Hepatocyte (in vitro differentiated cells): ENCODE measurements around the gene HNRNPA1. TPM values are rescaled to one million over a fixed set of nuclear protein-coding genes. Genes with fewer than 3 reads are reported as not detected.

Experiments
- DNase-seq: peaks from one replicate; pipeline ENCODE4 v3.0.0-alpha.2; 2016; ENCODE audit warnings: low spot score
- H2AFZ ChIP-seq: fragments of 200-600 bp; sonication (generic); 2 replicates; pipeline ENCODE4 v1.6.0; 2016; ENCODE audit warnings: antibody characterized with exemption, mild to moderate bottlenecking
- H3K27ac ChIP-seq: fragments of 200-600 bp; sonication (generic); 2 replicates; pipeline ENCODE4 v1.5.1; 2016; ENCODE audit warnings: mild to moderate bottlenecking
- H3K27me3 ChIP-seq: fragments of 200-600 bp; sonication (generic); 2 replicates; pipeline ENCODE4 v1.6.1; 2016
- H3K36me3 ChIP-seq: fragments of 200-600 bp; sonication (generic); replicated peaks from 2 replicates; pipeline ENCODE4 v1.5.1; 2016; ENCODE audit warnings: low read depth; ENCODE audit not compliant: insufficient read depth
- H3K4me1 ChIP-seq: fragments of 200-600 bp; sonication (generic); 2 replicates; pipeline ENCODE4 v1.5.1; 2016; ENCODE audit warnings: mild to moderate bottlenecking, moderate library complexity; ENCODE audit not compliant: insufficient read depth
- H3K4me2 ChIP-seq: fragments of 200-600 bp; sonication (generic); 2 replicates; pipeline ENCODE4 v1.6.0; 2016
- H3K4me3 ChIP-seq: fragments of 200-600 bp; sonication (generic); 2 replicates; pipeline ENCODE4 v1.5.1; 2016; ENCODE audit warnings: mild to moderate bottlenecking
- H3K79me2 ChIP-seq: fragments of 200-600 bp; sonication (generic); 2 replicates; pipeline ENCODE4 v1.6.0; 2017; ENCODE audit warnings: mild to moderate bottlenecking
- H3K9me2 ChIP-seq: fragments of 200-600 bp; sonication (generic); replicated peaks from 2 replicates; pipeline ENCODE4 v1.6.0; 2017; ENCODE audit warnings: mild to moderate bottlenecking; ENCODE audit not compliant: insufficient read depth
- H3K9me3 ChIP-seq: fragments of 200-600 bp; sonication (generic); 2 replicates; pipeline ENCODE4 v1.5.1; 2016; ENCODE audit warnings: low read depth, mild to moderate bottlenecking
- H4K20me1 ChIP-seq: fragments of 200-600 bp; sonication (generic); 2 replicates; pipeline ENCODE4 v1.6.0; 2016; ENCODE audit warnings: mild to moderate bottlenecking; ENCODE audit not compliant: insufficient read depth, poor library complexity, severe bottlenecking
- EZH2 ChIP-seq: fragments of 200-600 bp; sonication (generic); IDR thresholded peaks from 2 replicates; pipeline ENCODE4 v1.6.1; 2016; ENCODE audit warnings: antibody characterized with exemption, mild to moderate bottlenecking, borderline replicate concordance
- EZH2phosphoT487 ChIP-seq: fragments of 200-600 bp; sonication (generic); IDR thresholded peaks from one replicate; pipeline ENCODE4 v1.6.1; 2018; ENCODE audit warnings: antibody characterized with exemption, mild to moderate bottlenecking, low read depth, moderate library complexity; ENCODE audit not compliant: unreplicated experiment, severe bottlenecking
- WGBS: methylation state at CpG from one replicate; pipeline ENCODE4 v1.1.6; 2016; ENCODE audit warnings: low lambda C conversion rate; ENCODE audit errors: missing lambda C conversion rate; 5-methylcytosine and 5-hydroxymethylcytosine counted together
- polyA plus RNA-seq: library from polyadenylated mRNA; unstranded; fragments of >200 nt; fragmentation: Nextera tagmentation; extraction: Ambion mirVana; gene quantifications from 2 replicates; pipeline ENCODE4 v1.2.1, GENCODE V29; 2016
- total RNA-seq: library from RNA; depleted of rRNA; stranded (reverse); fragments of >200 nt; gene quantifications from 2 replicates; pipeline ENCODE4 v1.2.3, GENCODE V29; 2014
- TF ChIP-seq, protein P1 (sequence below): fragments of 200-600 bp; sonication (generic); IDR thresholded peaks from 2 replicates; pipeline ENCODE4 v1.5.1; 2016; ENCODE audit warnings: antibody characterized with exemption, mild to moderate bottlenecking; ENCODE audit not compliant: poor library complexity

Gene HNRNPA1
- total and polyA plus RNA-seq, 2 experiments from 2014 or later = 467 to 482 TPM

DNA sequence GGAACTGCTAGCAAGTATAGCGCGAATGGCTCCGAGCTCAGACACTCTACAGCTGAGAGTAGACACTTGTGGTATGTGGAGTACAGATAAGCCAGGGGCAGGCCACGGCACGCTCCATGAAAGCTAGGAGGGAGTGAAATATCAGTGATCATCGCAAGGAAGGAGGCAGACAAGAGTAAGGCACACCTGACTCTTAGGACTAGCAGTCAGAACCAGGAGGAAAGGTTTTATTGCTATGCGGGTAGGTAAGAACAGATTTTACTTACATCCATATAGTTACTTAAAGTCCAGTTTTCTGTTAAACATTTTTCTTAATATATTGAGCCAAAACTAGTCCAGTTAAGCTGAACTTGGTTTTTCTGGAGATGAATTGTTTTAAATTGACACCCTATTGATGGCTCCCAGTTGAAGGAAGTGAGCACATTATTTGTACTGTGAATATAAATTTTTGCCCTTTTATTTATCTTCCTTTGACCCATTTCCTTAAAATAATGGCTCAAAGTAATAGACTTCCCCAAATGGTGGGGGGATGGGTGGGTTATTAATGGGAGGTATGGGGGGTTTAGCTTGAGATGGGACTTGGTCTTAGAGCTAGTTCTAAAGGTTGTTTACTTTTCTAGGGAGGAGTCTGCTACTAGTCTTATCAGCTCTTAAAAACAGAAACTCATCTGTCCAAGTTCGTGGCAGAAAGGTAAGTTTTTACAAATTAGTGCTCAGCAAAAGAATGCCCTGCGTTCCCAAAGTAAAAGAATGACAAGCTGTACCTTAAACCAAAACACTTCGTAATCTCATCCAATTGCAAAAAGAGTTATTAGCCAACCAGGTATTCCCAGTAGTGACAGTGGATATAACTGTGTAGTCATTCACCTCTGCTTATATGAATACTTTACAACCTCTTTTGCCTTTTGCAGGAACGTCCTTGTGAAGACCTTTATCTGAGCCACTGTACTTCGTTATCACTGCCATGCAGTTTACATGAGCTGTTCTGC, 5.8 kb downstream of the HNRNPA1 start:
- WGBS = 56% methylated on average over 12 of the region's 12 CpGs
- peak; percentile 50 for DNase-seq

DNA sequence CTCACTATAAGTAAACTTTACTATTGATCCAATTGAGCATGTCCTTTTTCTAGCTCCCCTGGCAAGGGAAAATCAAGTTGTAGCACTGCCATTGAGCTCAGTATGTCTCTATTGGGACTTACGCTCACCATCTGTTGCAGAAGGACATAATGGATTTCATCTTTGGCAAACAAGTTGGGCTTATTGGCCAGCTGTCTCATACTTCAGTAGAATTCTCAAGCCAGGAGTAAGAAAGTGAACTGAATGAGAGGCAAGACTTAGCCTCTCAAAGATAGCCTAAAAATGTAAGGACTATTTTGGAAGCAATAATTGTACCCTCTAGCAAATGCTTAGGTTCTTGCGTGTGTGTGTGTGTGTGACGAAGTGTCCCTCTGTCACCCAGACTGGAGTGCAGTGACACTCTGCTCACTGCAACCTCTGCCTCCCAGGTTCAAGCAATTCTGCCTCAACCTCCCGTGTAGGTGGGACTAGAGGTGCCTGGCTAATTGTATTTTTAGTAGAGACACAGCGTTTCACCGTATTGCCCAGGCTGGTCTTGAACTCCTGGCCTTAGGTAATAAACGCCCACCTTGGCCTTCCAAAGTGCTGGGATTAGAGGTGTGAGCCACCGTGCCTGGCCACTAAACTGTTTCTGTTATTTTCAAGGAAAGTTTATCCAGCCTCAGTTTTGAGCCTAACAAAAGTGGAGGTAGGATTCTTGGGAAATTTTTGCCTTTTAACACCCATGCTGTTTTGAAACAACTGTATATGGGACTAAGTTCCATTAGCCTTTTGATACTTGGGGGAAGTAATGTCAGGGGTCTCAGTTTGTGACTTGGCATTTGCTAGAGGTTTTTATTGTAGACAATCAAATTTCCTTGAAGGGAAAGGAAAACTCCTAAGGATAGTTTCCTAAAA, 7.0 kb downstream of the HNRNPA1 start:
- Histone ChIP-seq H2AFZ (no peak overlapping the region), H3K4me3 (no peak overlapping the region), H3K79me2 (peaks cover 26% of the 10 kb centered on the region), H3K36me3 (no peaks in the 10 kb centered on the region), H3K9me2 (no peaks in the 10 kb centered on the region), H4K20me1 (peaks cover 48% of the 10 kb centered on the region), H3K4me2 (peak overlapping the region; percentile 94), H3K27me3 (no peaks in the 10 kb centered on the region), H3K9me3 (no peaks in the 10 kb centered on the region), H3K4me1 (peaks cover 31% of the 10 kb centered on the region), H3K27ac (peak overlapping the region; percentile 54)
- DNase-seq = no peak
- TF ChIP-seq EZH2phosphoT487 (no peak), EZH2 (no peak)
- TF ChIP-seq, protein P1, sequence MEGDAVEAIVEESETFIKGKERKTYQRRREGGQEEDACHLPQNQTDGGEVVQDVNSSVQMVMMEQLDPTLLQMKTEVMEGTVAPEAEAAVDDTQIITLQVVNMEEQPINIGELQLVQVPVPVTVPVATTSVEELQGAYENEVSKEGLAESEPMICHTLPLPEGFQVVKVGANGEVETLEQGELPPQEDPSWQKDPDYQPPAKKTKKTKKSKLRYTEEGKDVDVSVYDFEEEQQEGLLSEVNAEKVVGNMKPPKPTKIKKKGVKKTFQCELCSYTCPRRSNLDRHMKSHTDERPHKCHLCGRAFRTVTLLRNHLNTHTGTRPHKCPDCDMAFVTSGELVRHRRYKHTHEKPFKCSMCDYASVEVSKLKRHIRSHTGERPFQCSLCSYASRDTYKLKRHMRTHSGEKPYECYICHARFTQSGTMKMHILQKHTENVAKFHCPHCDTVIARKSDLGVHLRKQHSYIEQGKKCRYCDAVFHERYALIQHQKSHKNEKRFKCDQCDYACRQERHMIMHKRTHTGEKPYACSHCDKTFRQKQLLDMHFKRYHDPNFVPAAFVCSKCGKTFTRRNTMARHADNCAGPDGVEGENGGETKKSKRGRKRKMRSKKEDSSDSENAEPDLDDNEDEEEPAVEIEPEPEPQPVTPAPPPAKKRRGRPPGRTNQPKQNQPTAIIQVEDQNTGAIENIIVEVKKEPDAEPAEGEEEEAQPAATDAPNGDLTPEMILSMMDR = no peak
- 79% methylated on average over 8 of the region's 8 CpGs for WGBS

More for the DNA sequence above, 5.8 kb downstream of the HNRNPA1 start:
- Histone ChIP-seq H3K4me3 (no peak overlapping the region), H4K20me1 (peaks cover 60% of the 10 kb centered on the region), H3K9me2 (no peaks in the 10 kb centered on the region), H3K79me2 (peaks cover 38% of the 10 kb centered on the region), H3K4me1 (peaks cover 35% of the 10 kb centered on the region), H3K4me2 (peak overlapping the region; percentile 94), H3K36me3 (no peaks in the 10 kb centered on the region), H3K9me3 (no peaks in the 10 kb centered on the region), H3K27ac (peak overlapping the region; percentile 54), H2AFZ (no peak overlapping the region), H3K27me3 (no peaks in the 10 kb centered on the region)
- TF ChIP-seq, protein P1 = no peak
- no peak for TF ChIP-seq EZH2
- TF ChIP-seq EZH2phosphoT487 = no peak

DNA sequence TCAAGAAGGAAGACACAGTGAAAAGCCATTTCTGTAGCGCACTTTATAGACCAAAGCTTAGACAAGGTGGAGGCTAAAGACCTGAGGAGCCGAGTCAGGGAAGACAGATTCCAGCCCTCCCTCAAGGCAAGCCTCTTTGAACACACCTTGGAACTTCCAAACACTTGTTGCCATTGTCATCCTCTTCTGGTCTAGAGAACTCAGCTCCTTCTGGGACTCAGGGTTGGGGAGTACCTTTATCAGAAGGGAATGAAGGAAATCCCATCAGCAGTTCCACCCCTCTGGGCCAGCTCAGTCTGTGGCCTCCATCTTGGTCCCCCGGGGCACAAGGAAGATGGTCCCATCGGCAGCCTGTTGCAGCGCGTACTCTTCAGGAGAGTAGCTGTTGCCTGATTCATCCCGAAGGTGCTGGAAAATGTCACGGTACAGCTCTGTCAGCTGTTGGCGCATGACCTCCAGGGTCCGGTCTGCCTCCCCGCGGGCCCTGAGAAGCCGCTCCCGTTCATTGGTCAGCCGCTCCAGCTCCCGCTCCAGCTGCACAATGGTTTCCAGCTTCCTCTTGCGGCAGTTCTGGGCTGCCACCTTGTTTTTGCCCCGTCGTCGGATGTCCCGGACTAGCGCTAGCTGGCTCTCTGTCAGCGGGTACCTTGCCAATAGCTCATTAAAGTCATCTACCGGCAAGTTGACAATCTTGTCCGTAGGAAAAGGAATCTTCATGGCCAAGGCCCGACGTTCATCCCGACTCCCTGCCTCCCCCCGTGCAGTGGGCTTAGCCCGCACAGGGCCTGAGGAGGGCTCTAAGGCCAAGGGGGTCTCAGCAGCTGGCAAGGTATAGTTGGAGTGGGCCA, 11.8 kb downstream of the HNRNPA1 start:
- no peak for DNase-seq
- H2AFZ ChIP-seq = no peak overlapping the region
- WGBS = 95% methylated on average over 30 of the region's 30 CpGs

More for the DNA sequence above, 11.8 kb downstream of the HNRNPA1 start:
- Histone ChIP-seq H3K79me2 (no peaks in the 10 kb centered on the region), H3K36me3 (no peaks in the 10 kb centered on the region), H3K27me3 (no peaks in the 10 kb centered on the region), H3K4me2 (no peak overlapping the region), H3K9me3 (no peaks in the 10 kb centered on the region), H3K4me3 (no peak overlapping the region), H4K20me1 (peaks cover 3% of the 10 kb centered on the region), H3K9me2 (no peaks in the 10 kb centered on the region), H3K27ac (no peak overlapping the region), H3K4me1 (no peaks in the 10 kb centered on the region)
- TF ChIP-seq EZH2 = no peak
